SKM-1 treated with dmso at 0.1 percent for 144 hours (cell line): ENCODE data around the gene FBLN1.

Experiments
- DNase-seq: peaks from one replicate; lab custom pipeline; 2025; ENCODE audit not compliant: unreplicated experiment; lab: John Stamatoyannopoulos, UW

FBLN1 gene

DNA sequence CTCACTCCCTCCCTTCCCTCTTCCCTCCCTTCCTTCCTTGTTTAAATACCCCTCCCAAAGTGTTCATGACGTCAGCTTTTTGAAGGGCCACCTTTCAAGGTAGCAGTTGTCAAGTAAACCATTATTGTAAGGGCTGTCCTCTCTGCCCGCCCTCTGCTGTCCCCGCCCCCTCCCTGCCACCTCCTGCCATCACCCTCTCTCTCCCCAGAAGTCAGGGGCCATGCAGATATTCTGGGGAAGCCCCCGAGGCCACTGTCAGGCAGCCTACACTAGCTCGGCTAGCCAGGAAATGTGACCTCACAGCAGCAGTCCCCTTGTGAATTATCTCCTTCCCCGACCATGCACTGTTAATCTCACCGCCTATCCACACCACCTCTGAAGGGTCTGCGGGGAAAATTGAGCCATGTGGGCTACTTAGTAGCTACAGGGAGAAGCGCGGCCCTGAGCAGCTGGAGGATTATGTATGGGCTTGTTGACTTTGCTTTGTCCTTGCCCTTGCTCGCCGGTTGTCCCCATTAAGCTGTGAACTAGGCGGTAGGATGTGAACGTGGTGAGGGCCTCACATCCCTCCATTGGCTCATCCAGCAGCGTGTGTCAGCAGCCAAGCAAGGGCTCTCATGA lies 126.9 kb downstream of the FBLN1 start:
- DNase-seq: no peak

DNA sequence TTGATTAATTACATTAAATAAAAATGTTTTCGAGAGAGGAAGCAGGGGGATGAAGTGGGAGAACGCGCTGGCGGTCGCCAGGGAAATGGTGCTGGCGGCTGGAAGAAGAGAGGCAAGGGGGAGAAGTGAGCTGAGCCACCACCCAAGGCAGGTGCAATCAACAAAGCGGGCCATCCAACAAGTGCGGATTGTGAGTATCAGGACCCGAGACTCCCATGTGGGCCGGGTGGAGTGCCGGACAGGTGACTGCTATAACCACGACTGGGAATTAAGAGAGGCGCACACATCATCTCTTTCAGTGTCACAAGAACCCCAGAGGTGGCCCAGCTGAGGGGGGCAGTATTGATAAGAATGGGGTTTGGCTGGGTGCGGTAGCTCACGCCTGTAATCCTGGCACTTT lies 127.8 kb downstream of the FBLN1 start:
- DNase-seq: no peak

DNA sequence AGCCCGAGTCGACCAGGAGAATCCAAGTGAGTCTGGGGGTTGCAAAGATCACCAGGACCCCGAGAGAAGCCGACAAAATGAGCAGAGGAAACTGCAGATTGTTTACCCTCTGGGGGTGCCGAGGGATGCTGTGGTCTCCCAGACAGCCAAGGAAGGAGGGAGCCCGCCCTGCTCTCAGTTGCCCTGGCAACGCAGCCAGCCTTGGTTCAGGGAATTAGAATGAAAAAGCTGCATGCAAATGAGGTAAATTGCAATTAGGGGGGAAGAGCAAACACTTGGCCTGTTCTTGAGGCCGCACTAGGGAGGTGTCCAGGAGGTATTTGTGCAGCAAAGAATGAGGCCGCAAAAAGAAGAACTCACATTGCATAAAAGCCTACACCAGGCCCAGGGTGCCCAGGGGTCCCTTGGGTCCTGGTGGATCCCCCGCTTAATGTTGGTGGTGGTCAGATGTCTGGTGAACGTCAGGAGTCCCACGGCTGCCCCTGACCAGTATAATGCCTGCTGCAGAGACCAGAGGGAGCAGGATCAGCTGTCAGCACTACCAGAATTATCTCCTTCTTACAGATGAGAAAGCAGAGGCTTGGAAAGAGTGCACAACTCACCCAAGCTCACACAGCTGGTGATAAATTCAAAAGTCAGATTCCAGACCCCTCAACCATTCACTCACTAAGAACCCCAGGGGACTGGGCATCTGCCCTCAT lies 128.6 kb downstream of the FBLN1 start:
- DNase-seq: no peak

DNA sequence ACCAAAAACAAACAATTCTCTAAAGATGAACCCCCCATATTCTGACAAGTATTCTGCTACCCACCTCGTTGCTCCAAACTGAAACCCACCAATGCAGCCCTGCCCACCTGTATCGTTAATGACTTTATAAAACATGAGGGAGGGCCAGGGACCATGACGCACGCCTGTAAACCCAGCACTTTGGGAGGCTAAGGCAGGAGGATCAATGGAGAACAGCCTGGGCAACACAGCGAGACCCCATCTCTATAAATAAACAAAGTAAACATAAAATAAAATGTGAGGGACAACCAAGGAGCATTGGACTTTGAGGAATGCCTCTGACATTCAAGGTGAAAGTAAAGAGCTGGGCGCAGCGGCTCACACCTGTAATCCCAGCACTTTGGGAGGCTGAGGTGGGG lies 129.2 kb downstream of the FBLN1 start:
- DNase-seq: no peak

DNA sequence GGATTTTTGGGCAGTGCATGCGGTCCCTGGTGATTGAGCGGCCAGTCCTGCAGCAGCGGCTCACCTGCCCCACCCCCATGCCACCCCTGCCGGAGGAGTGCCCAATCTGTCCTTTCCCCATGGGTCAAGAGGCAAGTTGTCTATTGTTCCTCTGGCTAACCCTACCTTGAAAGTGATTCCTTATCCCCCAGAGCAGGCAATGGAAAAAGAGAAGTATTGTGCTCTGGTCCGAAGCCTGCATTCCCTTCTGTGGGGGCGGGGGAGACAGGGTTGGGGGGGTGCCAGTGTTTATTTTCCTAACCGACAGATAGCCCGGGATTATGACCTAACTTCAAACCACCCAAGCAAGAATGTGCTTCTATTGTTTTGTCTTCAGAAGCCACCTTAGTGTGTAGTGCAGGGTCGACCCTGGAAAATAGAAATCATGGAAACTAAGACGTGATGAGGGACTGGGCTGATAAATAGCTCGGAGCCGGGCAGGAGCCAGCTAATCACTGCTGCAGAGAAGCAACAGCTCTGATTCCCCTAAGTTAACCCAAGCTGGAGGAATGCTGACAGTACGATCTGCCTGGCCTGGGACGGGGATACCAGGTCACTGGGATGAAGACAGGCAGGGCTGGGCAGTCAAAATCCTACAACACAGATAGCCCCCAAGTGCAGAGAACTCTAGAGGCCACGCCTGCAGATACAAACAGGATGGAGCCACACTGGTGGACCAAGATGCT lies 130.3 kb downstream of the FBLN1 start:
- no peak for DNase-seq

DNA sequence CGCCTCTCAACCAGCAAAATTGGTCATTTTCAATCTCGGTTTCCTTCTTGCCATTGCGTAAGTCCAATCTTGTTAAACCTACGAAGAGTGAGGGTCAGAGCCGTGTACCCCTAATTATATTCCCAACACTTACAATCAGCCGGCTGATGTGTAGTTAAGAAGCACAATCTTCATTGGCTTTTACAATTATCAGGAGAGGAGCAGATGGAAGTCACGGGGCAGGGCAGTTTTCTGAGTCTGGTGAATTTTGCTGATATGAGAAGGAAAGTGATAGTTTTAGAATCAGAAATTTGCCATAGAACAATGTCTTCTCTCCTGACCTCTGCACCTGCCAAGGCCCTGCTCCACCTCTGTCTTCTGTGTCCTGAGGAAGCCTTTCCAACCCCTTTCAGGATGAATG lies 134.0 kb downstream of the FBLN1 start:
- DNase-seq: no peak

DNA sequence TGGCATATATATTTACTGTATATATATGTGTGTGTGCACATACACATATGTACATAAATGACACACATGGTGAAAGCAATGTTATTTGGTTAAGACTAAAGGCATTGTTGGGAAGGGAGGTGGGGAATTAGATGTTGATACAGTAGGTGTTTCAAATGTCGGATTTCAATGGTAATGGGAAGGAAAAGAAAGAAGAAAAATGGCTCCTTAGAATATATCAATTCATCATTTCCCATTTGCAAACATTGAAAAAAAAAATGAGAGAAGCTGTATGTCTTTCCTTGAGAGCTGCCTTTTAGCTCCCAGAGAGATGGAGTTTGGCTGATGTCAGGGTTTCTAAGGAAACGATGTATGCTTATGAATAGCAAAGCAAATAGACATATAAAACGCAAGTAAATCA lies 135.5 kb downstream of the FBLN1 start:
- DNase-seq: no peak

DNA sequence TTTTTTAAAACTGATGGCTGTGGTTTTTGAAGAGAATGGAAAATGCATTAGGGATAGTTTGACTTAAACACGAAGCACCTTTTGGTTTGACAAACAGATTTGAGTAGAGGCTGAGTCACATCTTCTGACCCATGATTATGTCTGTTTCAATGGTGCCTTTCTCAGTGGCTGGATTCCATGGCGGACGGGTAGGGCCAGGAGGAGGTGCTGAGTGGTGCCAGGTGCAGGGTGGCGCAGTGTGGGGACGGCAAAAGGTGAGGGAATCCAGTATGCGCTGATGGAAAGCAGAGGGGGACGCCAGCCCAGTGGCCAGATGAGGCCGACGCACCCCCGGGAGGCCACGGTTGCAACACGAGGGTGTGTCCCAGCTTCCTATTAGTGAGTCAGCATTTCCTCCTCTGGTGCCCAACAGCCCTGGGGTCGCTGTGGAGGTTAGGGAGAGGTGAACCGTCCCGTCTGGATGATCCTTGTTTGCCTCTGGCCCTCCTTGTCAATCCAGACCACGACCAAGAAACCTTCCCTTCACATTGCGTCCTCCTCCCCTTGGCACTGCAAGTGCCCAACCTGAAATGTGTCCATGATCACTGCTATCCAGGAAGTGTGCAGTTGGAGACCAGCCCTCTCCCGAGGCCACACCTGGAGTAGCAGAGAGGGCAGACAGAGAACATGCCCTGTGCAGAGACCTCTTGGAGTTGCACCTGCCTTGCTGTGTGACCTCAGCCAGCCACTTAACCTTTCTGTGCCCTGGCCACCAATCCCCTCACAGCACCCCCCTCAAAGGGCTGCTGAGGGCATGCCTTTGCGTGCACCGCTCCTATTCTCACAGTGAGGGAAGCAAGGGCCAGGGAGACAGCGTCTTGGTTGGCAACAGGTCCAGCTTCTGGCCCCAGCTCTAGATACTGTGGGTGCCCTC lies 136.4 kb downstream of the FBLN1 start:
- peak; percentile 84 for DNase-seq

DNA sequence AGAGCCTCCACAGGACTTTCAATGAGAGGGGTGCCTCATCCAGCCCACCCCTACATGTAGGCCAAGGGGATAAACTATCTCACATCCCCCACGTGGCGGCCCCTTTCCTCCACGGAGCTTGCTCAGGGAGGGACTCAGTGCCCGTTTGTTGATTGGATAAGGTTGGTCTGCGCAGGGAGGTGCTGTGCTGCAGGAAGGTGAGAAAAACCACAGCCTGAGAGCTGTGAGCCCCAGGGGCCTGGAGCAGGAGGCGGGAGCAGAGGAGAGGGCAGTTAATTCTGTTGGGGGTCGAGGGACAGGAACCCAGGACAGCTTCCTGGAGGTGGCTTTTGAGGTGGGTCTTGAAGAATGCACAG lies 137.0 kb downstream of the FBLN1 start:
- DNase-seq: no peak

DNA sequence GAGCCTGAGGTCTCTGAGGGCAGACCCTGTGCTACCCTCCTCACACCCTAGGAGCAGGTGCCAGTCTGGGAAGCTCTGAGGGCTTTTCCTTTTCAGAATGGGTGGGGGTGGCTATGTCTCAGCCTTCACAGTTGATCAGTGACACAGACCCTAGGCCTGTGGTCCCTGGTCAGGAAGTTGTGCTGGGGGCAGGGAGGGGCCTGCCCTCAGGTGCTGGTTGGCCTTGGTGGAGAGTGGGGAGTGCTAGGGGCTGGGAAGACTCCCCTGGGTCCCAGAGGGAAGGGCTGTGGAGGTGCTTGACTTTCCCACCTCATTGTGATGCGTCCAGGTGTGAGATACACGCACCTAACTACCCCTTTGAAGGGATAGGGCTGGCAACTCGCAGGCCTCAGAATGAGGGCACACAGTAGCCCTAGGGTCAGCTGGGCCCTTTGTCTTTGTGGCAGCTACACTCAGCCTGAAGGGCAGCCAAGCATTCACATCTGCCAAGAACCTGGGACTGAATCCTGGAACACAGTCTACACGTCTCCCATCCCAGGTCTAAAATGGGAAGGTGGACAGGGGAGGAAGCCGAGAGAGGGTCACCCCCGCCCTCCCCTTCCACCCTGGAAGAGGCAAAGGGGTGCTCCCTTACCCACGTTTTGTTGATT lies 137.7 kb downstream of the FBLN1 start:
- no peak for DNase-seq

DNA sequence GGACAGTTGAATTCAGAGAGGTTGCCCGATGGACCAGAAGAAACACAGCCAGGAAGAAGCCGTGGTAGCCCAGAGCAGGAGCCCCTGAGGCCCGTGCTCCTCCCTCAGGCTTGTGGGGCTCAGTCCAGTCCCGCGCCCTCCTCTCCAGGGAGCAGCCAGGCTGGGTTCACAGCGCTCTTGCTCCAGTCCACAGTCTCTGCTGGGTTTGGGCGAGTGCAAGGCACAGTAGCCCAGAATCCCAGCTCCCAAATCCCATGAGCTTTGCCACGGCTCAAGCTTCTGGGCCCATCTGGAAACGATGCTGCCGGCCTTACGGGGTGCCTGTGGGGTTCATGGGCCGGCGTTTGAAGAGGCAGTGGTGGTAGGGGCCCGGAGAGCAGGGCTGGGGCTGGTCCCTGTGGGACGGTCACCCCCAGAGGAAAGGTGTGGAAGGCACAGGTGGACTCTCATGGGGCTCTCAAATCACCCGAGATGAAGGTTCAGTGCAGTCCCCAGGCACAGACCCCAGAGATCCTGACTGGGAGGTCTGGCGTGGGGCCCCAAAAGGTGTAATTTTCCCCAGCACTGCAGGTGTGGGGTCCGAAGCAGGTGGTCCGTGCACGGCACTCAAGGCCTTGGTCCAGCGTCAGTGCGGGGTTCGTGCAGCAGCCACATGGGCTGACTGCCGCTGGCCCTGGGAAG lies 138.4 kb downstream of the FBLN1 start:
- no peak for DNase-seq

DNA sequence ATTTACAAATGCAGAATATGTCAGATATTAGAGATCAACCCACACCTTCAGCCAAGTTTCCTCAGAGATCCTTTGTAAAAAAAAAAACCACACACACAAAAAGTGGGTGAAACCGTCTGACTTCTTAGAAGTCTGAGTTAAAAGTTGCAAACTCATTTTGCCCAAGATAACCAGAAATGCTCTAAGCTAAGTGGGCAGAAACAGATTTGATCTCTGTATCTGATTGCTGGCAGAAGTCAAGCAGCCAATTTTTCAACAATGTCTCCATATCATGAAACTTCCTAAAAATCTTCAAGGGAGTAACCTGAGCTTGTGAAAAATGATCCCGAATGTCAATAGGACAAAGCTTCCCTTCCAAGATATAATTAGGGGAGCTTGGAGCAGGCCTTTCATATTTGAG lies 140.3 kb downstream of the FBLN1 start:
- DNase-seq: no peak

DNA sequence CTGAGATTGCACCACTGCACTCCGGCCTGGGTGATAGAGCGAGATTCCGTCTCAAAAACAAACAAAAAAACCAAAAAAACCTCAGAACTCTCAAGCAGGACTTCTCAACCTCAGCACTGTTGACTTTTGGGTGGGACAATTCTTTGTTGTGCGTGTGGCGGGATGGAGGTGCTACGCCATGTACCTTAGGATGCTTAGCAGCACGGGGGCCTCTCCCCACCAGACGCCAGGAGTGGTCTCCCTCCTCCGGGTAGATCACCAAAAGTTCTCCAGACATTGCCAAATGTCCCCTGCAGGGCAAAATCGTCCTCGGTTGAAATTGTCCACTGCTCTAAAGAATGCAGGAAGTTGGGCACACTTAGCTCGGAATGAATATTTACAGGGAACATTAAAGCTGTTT lies 142.0 kb downstream of the FBLN1 start:
- DNase-seq: no peak

DNA sequence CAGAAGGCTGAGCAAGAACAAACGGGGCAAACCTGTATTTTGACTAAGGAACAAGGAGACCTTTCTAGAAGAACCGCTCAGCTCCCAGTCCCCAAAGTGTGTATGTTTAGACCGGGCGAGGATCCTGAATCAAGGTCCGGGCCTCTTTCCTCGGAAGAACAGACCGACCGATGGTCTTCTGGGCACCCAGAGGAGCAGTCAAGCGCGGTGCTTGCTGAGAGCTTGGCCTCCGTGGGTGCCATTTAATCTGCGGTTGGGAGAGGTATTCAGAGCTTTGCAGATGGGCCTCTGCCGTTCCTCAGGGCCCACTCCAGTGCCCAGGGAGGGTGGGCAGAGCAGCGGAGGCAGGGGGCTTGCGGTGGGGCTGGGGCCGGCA lies 142.5 kb downstream of the FBLN1 start:
- no peak for DNase-seq

DNA sequence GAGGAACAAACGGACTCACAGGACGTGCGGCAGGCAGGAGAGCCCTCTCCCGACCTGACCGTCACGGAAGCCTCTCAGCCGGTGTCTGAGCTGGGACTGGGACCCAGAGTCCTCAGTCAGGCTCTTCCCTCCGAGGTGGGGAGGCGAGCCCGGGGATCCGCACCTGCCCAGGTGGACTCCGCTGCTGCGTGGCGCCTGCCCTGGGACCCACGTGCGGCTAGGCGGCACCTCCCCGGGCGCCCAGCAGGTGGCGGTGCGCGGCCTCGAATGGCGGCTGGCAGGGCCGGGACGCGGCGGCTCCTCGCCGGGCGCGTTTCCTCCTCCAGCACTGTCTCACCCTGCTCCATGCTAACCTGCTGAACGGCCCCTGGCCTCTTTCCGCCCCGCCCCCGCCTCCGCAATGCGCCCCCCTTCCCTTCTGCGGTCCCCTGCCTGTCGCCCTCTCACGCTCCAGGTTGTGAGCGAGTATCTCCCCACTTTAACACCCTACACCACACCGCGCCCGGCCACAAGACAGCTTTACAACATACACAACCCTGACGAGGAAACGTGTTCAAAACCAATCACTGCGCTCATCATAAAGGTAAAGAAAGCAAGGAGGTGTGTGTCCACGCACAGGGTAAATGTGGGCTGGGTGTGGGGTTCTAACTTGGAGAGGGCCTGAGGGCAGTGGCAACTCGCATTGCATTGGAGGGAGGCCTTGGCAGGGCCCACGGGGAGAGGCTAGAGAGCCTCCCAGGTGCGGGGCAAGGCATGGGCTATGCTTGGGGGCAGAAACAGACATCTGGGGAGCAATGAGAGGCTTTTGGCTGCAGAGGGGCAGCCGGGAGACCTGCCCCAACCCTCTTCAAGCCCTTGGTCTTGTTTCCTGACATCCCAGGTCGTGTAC lies 143.1 kb downstream of the FBLN1 start:
- DNase-seq: peak; percentile 49

DNA sequence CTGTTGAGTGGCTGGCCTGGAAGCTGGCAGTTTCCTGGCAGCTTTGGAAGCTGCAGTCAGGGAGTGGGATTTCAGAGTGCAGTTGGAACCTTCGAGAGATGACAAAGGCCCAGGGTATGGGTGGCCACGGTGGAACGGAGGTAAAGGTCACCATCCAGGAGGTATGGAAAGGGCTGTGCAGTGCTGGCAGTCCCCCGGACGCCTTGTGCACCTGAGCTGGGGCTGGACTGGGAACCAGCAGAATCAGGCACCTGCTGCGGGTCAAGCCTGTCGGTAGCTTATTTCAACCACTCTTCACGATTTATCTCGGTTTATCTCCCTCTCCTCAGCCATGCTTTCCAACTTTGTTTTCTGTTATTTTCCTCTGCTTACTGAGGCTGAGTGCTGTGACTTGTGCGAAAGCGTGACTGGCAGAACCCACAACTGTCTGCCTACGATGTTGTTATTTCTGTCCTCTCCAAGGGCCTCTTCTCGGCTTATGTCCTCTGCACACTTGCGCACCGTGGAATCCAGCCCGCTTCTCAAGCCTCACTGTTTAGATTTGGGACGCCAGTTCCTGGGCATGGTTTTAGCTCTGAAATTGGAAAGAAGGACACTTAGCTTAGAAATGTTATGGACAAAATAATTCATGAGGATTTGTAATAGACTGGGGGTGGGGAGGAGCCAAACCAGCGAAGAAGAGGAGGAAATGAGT lies 145.0 kb downstream of the FBLN1 start:
- no peak for DNase-seq

DNA sequence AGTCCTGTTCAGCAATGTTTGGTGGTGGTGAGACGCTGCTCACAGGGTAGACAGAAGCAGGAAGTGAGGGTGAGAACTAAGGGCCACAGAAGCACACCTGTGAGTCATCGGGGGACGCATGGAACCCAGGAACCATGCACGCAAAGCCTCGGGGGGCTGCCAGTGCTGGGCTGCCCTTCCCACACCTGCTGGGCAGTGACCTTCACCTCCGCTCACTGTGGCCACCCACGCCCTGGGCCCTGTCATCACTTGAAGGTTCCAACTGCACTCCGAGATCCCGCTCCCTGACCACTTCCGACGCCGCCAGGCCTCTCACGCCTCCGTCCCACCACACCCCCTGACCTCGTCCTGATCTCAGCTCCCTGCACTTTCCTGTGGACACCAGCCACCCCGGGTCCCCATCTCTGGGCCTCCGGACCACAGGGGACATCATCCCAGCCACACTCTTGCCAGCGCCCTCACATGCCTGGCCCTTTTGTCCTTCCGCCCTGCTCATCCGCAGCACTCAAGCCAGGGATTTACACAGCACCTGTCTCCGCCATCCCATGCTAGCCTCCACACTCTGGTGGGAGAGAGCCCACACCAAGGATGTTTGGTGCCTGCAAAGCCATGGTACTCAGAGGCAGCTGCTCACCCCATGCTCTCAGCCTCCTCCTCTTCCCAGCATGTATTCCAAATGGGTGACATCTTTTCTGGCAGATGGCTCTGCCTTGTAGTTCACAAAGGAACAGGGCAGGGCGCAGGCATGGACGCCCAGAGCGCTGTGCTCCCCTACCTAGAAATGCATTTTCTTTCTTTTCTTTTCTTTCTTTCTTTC lies 145.8 kb downstream of the FBLN1 start:
- no peak for DNase-seq

DNA sequence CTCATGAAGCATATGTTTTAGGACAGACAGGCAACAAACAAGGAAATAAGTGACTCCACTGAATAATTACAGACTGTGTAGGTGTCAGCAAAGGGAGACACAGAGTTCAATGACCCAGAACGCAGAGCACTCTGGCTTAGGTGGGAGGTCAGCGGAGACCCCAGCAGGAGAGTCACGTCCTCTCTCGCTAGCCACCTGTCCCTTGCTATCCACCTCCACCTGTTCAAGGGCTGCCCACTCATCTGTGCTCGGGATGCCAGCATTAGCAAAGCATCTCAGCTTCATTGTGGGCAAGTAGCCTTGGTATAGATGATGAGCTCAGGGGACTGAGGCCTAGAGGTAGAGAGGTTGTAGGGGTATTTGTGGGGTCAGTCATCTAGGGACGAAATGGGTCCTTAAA lies 147.1 kb downstream of the FBLN1 start:
- no peak for DNase-seq
